HG03108 (cell line): ENCODE results near the gene DHX35.

Experiments
- ATAC-seq: cut with Tn5 transposase; IDR thresholded peaks from one replicate; pipeline ENCODE4 v1.9.1; 2021; ENCODE audit warnings: moderate library complexity; ENCODE audit not compliant: unreplicated experiment

The DHX35 gene

GRCh38 chr20:39050555-39050902, 88.4 kb downstream of the DHX35 start:
- ATAC-seq: no peak

GRCh38 chr20:39052676-39053075, 90.5 kb downstream of the DHX35 start:
- ATAC-seq: no peak

GRCh38 chr20:39057143-39057542, 95.0 kb downstream of the DHX35 start:
- ATAC-seq: no peak

- no peak for ATAC-seq
Measured at GRCh38 chr20:39057911-39058310, 95.8 kb downstream of the DHX35 start.

- ATAC-seq: no peak
Measured at GRCh38 chr20:39059036-39059435, 96.9 kb downstream of the DHX35 start.

GRCh38 chr20:39066471-39067242, 104.5 kb downstream of the DHX35 start:
- no peak for ATAC-seq

- ATAC-seq: no peak
Measured at GRCh38 chr20:39067526-39068216, 105.5 kb downstream of the DHX35 start.

- no peak for ATAC-seq
Measured at GRCh38 chr20:39069976-39070375, 107.8 kb downstream of the DHX35 start.

GRCh38 chr20:39070484-39071231, 108.5 kb downstream of the DHX35 start:
- no peak for ATAC-seq

- no peak for ATAC-seq
Measured at GRCh38 chr20:39072132-39072531, 110.0 kb downstream of the DHX35 start.

GRCh38 chr20:39072653-39073052, 110.5 kb downstream of the DHX35 start:
- ATAC-seq: no peak

GRCh38 chr20:39075731-39076130, 113.6 kb downstream of the DHX35 start:
- ATAC-seq: no peak

GRCh38 chr20:39076958-39077357, 114.8 kb downstream of the DHX35 start:
- no peak for ATAC-seq

- no peak for ATAC-seq
Measured at GRCh38 chr20:39080326-39080725, 118.2 kb downstream of the DHX35 start.

- no peak for ATAC-seq
Measured at GRCh38 chr20:39081255-39081654, 119.1 kb downstream of the DHX35 start.

- no peak for ATAC-seq
Measured at GRCh38 chr20:39082622-39083398, 120.7 kb downstream of the DHX35 start.

- ATAC-seq: no peak
Measured at GRCh38 chr20:39083761-39084160, 121.6 kb downstream of the DHX35 start.

GRCh38 chr20:39089029-39089428, 126.9 kb downstream of the DHX35 start:
- ATAC-seq: no peak
